GM23338 (cell line): ENCODE data around the gene FITM2.

Experiments used
- CTCF ChIP-seq, 2 experiments: fragments of 200-600 bp in 1 of 2; sonication (generic) in 1 of 2; conservative IDR thresholded peaks; 2 replicates each; pipeline versions ENCODE4 v1.5.1 to v1.6.1; 2016 to 2017; ENCODE audit warnings: antibody characterized with exemption in 2 of 2, low read depth in 2 of 2, mild to moderate bottlenecking in 2 of 2, moderate library complexity in 1 of 2
- ZNF331 ChIP-seq: fragments of 250-450 bp; sonication (Bioruptor Pico); IDR thresholded peaks from 2 replicates; pipeline ENCODE4 v1.5.0; 2020; ENCODE audit warnings: low read depth, mild to moderate bottlenecking, moderate library complexity
- TF ChIP-seq, protein P1 (sequence below): IDR thresholded peaks from 2 replicates; pipeline ENCODE4 v1.6.1; 2016; ENCODE audit warnings: antibody characterized with exemption

DNA sequence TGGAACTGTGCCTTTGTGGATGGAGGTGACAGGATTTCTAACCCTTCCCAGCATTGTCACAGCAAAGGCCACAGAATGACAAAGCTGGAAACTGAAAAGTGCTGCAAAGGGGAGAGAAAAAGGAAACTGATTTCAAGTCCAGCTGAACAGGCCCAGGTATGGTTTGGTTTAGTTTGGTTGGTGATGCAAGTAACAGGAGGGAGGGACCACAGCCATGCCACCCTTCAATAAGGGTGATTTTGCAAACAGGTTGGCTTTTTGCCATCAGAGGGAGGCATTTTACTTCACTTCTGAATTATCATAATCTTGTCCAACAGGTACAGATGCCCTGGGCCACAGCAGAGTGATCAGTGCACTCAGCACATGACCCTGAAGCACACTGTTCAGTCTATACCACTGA, 6.6 kb downstream of the FITM2 start:
- TF ChIP-seq CTCF (conservative IDR thresholded peaks at IDR 0.05; ENCODE audit: low read depth in 2 of 2) (no peak), ZNF331 (no peak)
- TF ChIP-seq, protein P1, sequence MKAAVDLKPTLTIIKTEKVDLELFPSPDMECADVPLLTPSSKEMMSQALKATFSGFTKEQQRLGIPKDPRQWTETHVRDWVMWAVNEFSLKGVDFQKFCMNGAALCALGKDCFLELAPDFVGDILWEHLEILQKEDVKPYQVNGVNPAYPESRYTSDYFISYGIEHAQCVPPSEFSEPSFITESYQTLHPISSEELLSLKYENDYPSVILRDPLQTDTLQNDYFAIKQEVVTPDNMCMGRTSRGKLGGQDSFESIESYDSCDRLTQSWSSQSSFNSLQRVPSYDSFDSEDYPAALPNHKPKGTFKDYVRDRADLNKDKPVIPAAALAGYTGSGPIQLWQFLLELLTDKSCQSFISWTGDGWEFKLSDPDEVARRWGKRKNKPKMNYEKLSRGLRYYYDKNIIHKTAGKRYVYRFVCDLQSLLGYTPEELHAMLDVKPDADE, result no peak
